ENCODE data around the gene GPC5. TPM values are rescaled to one million over a fixed set of nuclear protein-coding genes. Genes with fewer than 3 reads are reported as not detected.

GPC5 gene
- total and polyA plus RNA-seq, 3 experiments from 2014 or later: 0.08 to 0.39 (median 0.13) TPM

- H3K4me1 ChIP-seq (ENCODE audit: insufficient read depth, low read length): no peaks in the 10 kb centered on the region
- H3K27me3 ChIP-seq (ENCODE audit: insufficient read depth, low read length, poor library complexity, severe bottlenecking): no peaks in the 10 kb centered on the region
- CTCF ChIA-PET: interaction anchor here (1.1 to 1.4 kb wide), 2 partner anchors 31 to 62 kb away, joined by 3 to 4 read pairs; no protein-coding TSS in a partner anchor
- H3K36me3 Mint-ChIP-seq: no peaks in the 10 kb centered on the region
- H3K4me3 Mint-ChIP-seq: no peak overlapping the region
- H3K9me3 Mint-ChIP-seq: peaks cover 0 to 1% (median 0%) of the 10 kb centered on the region in 5 donors
- H3K9me3 ChIP-seq (ENCODE audit: low read length): no peaks in the 10 kb centered on the region
- H3K4me3 ChIP-seq (ENCODE audit: low read length): no peak overlapping the region
- no peaks in the 10 kb centered on the region for H3K36me3 ChIP-seq (ENCODE audit: insufficient read depth, low read length)
- POLR2A ChIA-PET: no interaction called here
- H3K27ac ChIP-seq (ENCODE audit: low read depth, low read length): no peak overlapping the region
- DNase-seq: no peak
- H3K27ac Mint-ChIP-seq: no peak overlapping the region
- H3K27me3 Mint-ChIP-seq: peaks cover 4 to 14% of the 10 kb centered on the region in 2 donors
- peaks cover 0 to 6% (median 5%) of the 10 kb centered on the region in 3 donors for H3K4me1 Mint-ChIP-seq
These were observed 23.2 kb upstream of the GPC5 start for GRCh38 chr13:91375116-91375729.

- H3K4me3 Mint-ChIP-seq: no peak overlapping the region
- CTCF ChIA-PET: no interaction called here
- no peaks in the 10 kb centered on the region for H3K27me3 ChIP-seq (ENCODE audit: insufficient read depth, low read length, poor library complexity, severe bottlenecking)
These were observed 17.1 kb upstream of the GPC5 start for GRCh38 chr13:91381371-91381770.

GRCh38 chr13:91383836-91384235 is 14.6 kb upstream of the GPC5 start:
- H3K27ac ChIP-seq (ENCODE audit: low read depth, low read length): no peak overlapping the region
- H3K9me3 ChIP-seq (ENCODE audit: low read length): no peaks in the 10 kb centered on the region
- H3K4me3 ChIP-seq (ENCODE audit: low read length): no peak overlapping the region
- Mint-ChIP-seq H3K4me3 (no peak overlapping the region), H3K9me3 (no peaks in the 10 kb centered on the region), H3K4me1 (peaks cover 3 to 5% (median 4%) of the 10 kb centered on the region in 3 donors), H3K27ac (no peak overlapping the region), H3K36me3 (no peaks in the 10 kb centered on the region), H3K27me3 (peaks cover 13 to 34% of the 10 kb centered on the region in 2 donors)
- H3K4me1 ChIP-seq (ENCODE audit: insufficient read depth, low read length): no peaks in the 10 kb centered on the region
- POLR2A ChIA-PET: no interaction called here
- no peaks in the 10 kb centered on the region for H3K27me3 ChIP-seq (ENCODE audit: insufficient read depth, low read length, poor library complexity, severe bottlenecking)
- CTCF ChIA-PET: interaction anchor here (1.2 kb wide), 1 partner anchor 12 kb away, joined by 3 read pairs; no protein-coding TSS in a partner anchor
- H3K36me3 ChIP-seq (ENCODE audit: insufficient read depth, low read length): no peaks in the 10 kb centered on the region
- no peak for DNase-seq

More at GRCh38 chr13:91381371-91381770, 17.1 kb upstream of the GPC5 start:
- Histone ChIP-seq H3K36me3 (ENCODE audit: insufficient read depth, low read length) (no peaks in the 10 kb centered on the region), H3K27ac (ENCODE audit: low read depth, low read length) (no peak overlapping the region), H3K9me3 (ENCODE audit: low read length) (no peaks in the 10 kb centered on the region), H3K4me3 (ENCODE audit: low read length) (no peak overlapping the region), H3K4me1 (ENCODE audit: insufficient read depth, low read length) (no peaks in the 10 kb centered on the region)
- H3K4me1 Mint-ChIP-seq: peaks cover 3 to 5% (median 4%) of the 10 kb centered on the region in 3 donors
- H3K27ac Mint-ChIP-seq: no peak overlapping the region
- H3K36me3 Mint-ChIP-seq: no peaks in the 10 kb centered on the region
- H3K9me3 Mint-ChIP-seq: no peaks in the 10 kb centered on the region
- POLR2A ChIA-PET: no interaction called here
- DNase-seq: no peak
- peaks cover 1 to 19% of the 10 kb centered on the region in 2 donors for H3K27me3 Mint-ChIP-seq

GRCh38 chr13:91384896-91385295 is 13.5 kb upstream of the GPC5 start:
- H3K36me3 ChIP-seq (ENCODE audit: insufficient read depth, low read length): no peaks in the 10 kb centered on the region
- DNase-seq: no peak
- POLR2A ChIA-PET: no interaction called here
- no peaks in the 10 kb centered on the region for H3K36me3 Mint-ChIP-seq
- no peaks in the 10 kb centered on the region for H3K9me3 Mint-ChIP-seq
- no peak overlapping the region for H3K27ac Mint-ChIP-seq
- peaks cover 3 to 5% (median 4%) of the 10 kb centered on the region in 3 donors for H3K4me1 Mint-ChIP-seq
- H3K27ac ChIP-seq (ENCODE audit: low read depth, low read length): no peak overlapping the region
- CTCF ChIA-PET: no interaction called here
- H3K9me3 ChIP-seq (ENCODE audit: low read length): no peaks in the 10 kb centered on the region
- H3K4me3 Mint-ChIP-seq: no peak overlapping the region
- no peak overlapping the region for H3K4me3 ChIP-seq (ENCODE audit: low read length)
- peaks cover 15 to 42% of the 10 kb centered on the region in 2 donors for H3K27me3 Mint-ChIP-seq
- no peaks in the 10 kb centered on the region for H3K27me3 ChIP-seq (ENCODE audit: insufficient read depth, low read length, poor library complexity, severe bottlenecking)
- no peaks in the 10 kb centered on the region for H3K4me1 ChIP-seq (ENCODE audit: insufficient read depth, low read length)

- Mint-ChIP-seq H3K36me3 (no peaks in the 10 kb centered on the region), H3K27ac (no peak overlapping the region), H3K9me3 (no peaks in the 10 kb centered on the region), H3K27me3 (peaks cover 27 to 68% of the 10 kb centered on the region in 2 donors), H3K4me3 (no peak overlapping the region), H3K4me1 (no peaks in the 10 kb centered on the region)
- DNase-seq: no peak
- Histone ChIP-seq H3K27ac (ENCODE audit: low read depth, low read length) (no peak overlapping the region), H3K9me3 (ENCODE audit: low read length) (no peaks in the 10 kb centered on the region), H3K4me3 (ENCODE audit: low read length) (no peak overlapping the region), H3K4me1 (ENCODE audit: insufficient read depth, low read length) (no peaks in the 10 kb centered on the region), H3K36me3 (ENCODE audit: insufficient read depth, low read length) (no peaks in the 10 kb centered on the region), H3K27me3 (ENCODE audit: insufficient read depth, low read length, poor library complexity, severe bottlenecking) (peaks cover 8% of the 10 kb centered on the region)
- POLR2A ChIA-PET: no interaction called here
- CTCF ChIA-PET: no interaction called here
These were observed 9.2 kb upstream of the GPC5 start for GRCh38 chr13:91389186-91389585.

- Histone ChIP-seq H3K36me3 (ENCODE audit: insufficient read depth, low read length) (no peaks in the 10 kb centered on the region), H3K4me3 (ENCODE audit: low read length) (no peak overlapping the region), H3K27me3 (ENCODE audit: insufficient read depth, low read length, poor library complexity, severe bottlenecking) (peaks cover 21% of the 10 kb centered on the region), H3K27ac (ENCODE audit: low read depth, low read length) (no peak overlapping the region), H3K4me1 (ENCODE audit: insufficient read depth, low read length) (peaks cover 22% of the 10 kb centered on the region), H3K9me3 (ENCODE audit: low read length) (no peaks in the 10 kb centered on the region)
- H3K9me3 Mint-ChIP-seq: no peaks in the 10 kb centered on the region
- no peak for DNase-seq
- ChIA-PET CTCF (interaction anchor here (2.1 kb wide), 1 partner anchor 10 kb away, joined by 7 read pairs; no protein-coding TSS in a partner anchor), POLR2A (no interaction called here)
- H3K4me1 Mint-ChIP-seq: peaks cover 10 to 19% (median 13%) of the 10 kb centered on the region in 3 donors
- H3K4me3 Mint-ChIP-seq: no peak overlapping the region
- no peak overlapping the region for H3K27ac Mint-ChIP-seq
- peaks cover 7 to 48% of the 10 kb centered on the region in 2 donors for H3K27me3 Mint-ChIP-seq
- no peaks in the 10 kb centered on the region for H3K36me3 Mint-ChIP-seq
These were observed 826 bp upstream of the GPC5 start for GRCh38 chr13:91397595-91397994.

GRCh38 chr13:91399189-91400062 is 1.0 kb downstream of the GPC5 start:
- Mint-ChIP-seq H3K27me3 (peaks cover 0 to 50% of the 10 kb centered on the region in 2 donors), H3K27ac (peak overlapping the region in 2 of 8 donors; percentile 59 to 63), H3K36me3 (no peaks in the 10 kb centered on the region), H3K9me3 (no peaks in the 10 kb centered on the region), H3K4me3 (peak overlapping the region; percentile 72 to 93 (median 78)), H3K4me1 (peaks cover 10 to 19% (median 13%) of the 10 kb centered on the region in 3 donors)
- peaks cover 22% of the 10 kb centered on the region for H3K4me1 ChIP-seq (ENCODE audit: insufficient read depth, low read length)
- no peak overlapping the region for H3K27ac ChIP-seq (ENCODE audit: low read depth, low read length)
- no peaks in the 10 kb centered on the region for H3K36me3 ChIP-seq (ENCODE audit: insufficient read depth, low read length)
- peak in 1 of 5 donors; percentile 12 for DNase-seq
- POLR2A ChIA-PET: no interaction called here
- CTCF ChIA-PET: interaction anchor here (1.0 to 2.1 kb wide), 2 partner anchors 8 to 86 kb away, joined by 3 to 7 read pairs; no protein-coding TSS in a partner anchor
- H3K27me3 ChIP-seq (ENCODE audit: insufficient read depth, low read length, poor library complexity, severe bottlenecking): peaks cover 23% of the 10 kb centered on the region
- H3K9me3 ChIP-seq (ENCODE audit: low read length): no peaks in the 10 kb centered on the region
- H3K4me3 ChIP-seq (ENCODE audit: low read length): peak overlapping the region; percentile 43

GRCh38 chr13:91400063-91400399 is 1.6 kb downstream of the GPC5 start:
- H3K27ac Mint-ChIP-seq: no peak overlapping the region
- Histone ChIP-seq H3K36me3 (ENCODE audit: insufficient read depth, low read length) (no peaks in the 10 kb centered on the region), H3K27me3 (ENCODE audit: insufficient read depth, low read length, poor library complexity, severe bottlenecking) (peaks cover 18% of the 10 kb centered on the region), H3K9me3 (ENCODE audit: low read length) (no peaks in the 10 kb centered on the region), H3K4me1 (ENCODE audit: insufficient read depth, low read length) (peaks cover 22% of the 10 kb centered on the region), H3K4me3 (ENCODE audit: low read length) (no peak overlapping the region), H3K27ac (ENCODE audit: low read depth, low read length) (no peak overlapping the region)
- peaks cover 0 to 44% of the 10 kb centered on the region in 2 donors for H3K27me3 Mint-ChIP-seq
- H3K9me3 Mint-ChIP-seq: no peaks in the 10 kb centered on the region
- no peak for DNase-seq
- CTCF ChIA-PET: no interaction called here
- peaks cover 10 to 19% (median 13%) of the 10 kb centered on the region in 3 donors for H3K4me1 Mint-ChIP-seq
- H3K36me3 Mint-ChIP-seq: no peaks in the 10 kb centered on the region
- POLR2A ChIA-PET: no interaction called here
- peak overlapping the region; percentile 63 to 93 (median 74) for H3K4me3 Mint-ChIP-seq
